Activated CD8-positive, alpha-beta memory T cell treated with anti-CD3 and anti-CD28 coated beads, Interleukin-2, amount 50 U/mL, for 48 hours (primary cell): ENCODE results near the gene CHAF1A.

Experiments
- DNase-seq: peaks from one replicate; pipeline ENCODE4 v3.0.0-alpha.2; 2020

Gene CHAF1A

GRCh38 chr19:4402171-4403004 is at the start of gene CHAF1A:
CHAF1A (plus strand) TSS chr19:4402640; CDS start chr19:4402763, 123 bp downstream.
- peak; percentile 99 for DNase-seq

- DNase-seq, result no peak
Measured at GRCh38 chr19:4352701-4353121, 49.7 kb upstream of the CHAF1A start.

- no peak for DNase-seq
Measured at GRCh38 chr19:4354282-4354681, 48.2 kb upstream of the CHAF1A start.

- no peak for DNase-seq
Measured at GRCh38 chr19:4354897-4355296, 47.5 kb upstream of the CHAF1A start.

- no peak for DNase-seq
Measured at GRCh38 chr19:4357095-4357797, 45.2 kb upstream of the CHAF1A start.

- no peak for DNase-seq
Measured at GRCh38 chr19:4357921-4358326, 44.5 kb upstream of the CHAF1A start.

GRCh38 chr19:4358709-4359626 is 43.5 kb upstream of the CHAF1A start:
- DNase-seq, result no peak

GRCh38 chr19:4359627-4360000 is 42.8 kb upstream of the CHAF1A start:
- DNase-seq, result no peak

- DNase-seq, result no peak
Measured at GRCh38 chr19:4360081-4360569, 42.3 kb upstream of the CHAF1A start.

- DNase-seq, result no peak
Measured at GRCh38 chr19:4360641-4361151, 41.7 kb upstream of the CHAF1A start.

GRCh38 chr19:4361152-4362046 is 41.0 kb upstream of the CHAF1A start:
- DNase-seq, result no peak

- DNase-seq, result no peak
Measured at GRCh38 chr19:4362101-4362828, 40.2 kb upstream of the CHAF1A start.

GRCh38 chr19:4362831-4363545 is 39.5 kb upstream of the CHAF1A start:
- DNase-seq, result no peak

- DNase-seq, result no peak
Measured at GRCh38 chr19:4363571-4364304, 38.7 kb upstream of the CHAF1A start.

GRCh38 chr19:4365341-4365740 is 37.1 kb upstream of the CHAF1A start:
- no peak for DNase-seq

GRCh38 chr19:4365791-4366665 is 36.4 kb upstream of the CHAF1A start:
- no peak for DNase-seq

- DNase-seq, result no peak
Measured at GRCh38 chr19:4366666-4367335, 35.6 kb upstream of the CHAF1A start.

GRCh38 chr19:4367336-4367723 is 35.1 kb upstream of the CHAF1A start:
- no peak for DNase-seq
